GM18951 (cell line): Measurements from ENCODE around the gene COX10.

ENCODE experiments used
- POLR2A ChIP-seq: IDR thresholded peaks from 4 replicates; pipeline ENCODE4 v1.6.1; 2011; ENCODE audit warnings: mild to moderate bottlenecking; ENCODE audit not compliant: insufficient read length, insufficient read depth; ENCODE audit errors: extremely low read depth
- in situ Hi-C: fragments of 300-500 bp; cut with MboI; formaldehyde crosslinking; loops from one replicate; pipeline ENCODE4 v1.12.0; 2022; ENCODE audit warnings: low sequenced_read_pairs, mixed read lengths, inconsistent platforms; ENCODE audit not compliant: unreplicated experiment

COX10 gene

DNA sequence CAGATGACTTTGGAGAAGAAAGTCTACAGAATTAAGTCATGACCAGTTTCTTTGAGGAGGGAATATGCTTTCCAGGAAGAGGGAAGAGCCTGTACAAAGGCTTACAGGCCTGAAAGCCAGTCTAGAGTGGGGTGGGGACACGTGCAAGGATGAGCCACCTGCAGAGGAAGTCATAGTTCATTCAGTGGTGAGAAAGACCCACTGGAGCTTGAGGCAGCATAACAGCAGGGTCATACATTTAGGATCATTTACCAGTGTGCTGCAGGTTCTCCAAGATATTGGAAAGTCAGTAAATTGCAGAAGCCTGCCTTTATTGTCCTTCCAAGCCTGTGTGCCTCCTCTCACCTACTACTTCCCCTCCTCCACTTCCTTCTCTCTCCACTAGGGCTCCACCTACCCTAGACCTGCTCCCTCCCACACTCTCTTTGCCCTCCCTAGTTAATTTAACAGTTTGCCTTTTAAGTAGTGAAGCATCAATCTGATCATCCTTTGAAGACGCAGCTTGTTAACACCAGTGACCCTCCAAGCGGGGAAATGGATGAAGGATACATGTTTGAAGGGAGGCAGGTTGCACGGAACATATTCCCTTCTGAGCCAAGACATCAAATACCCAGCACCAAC, 127.2 kb downstream of the COX10 start:
- in situ Hi-C loops, result no loop called here
- TF ChIP-seq POLR2A, result no peak

DNA sequence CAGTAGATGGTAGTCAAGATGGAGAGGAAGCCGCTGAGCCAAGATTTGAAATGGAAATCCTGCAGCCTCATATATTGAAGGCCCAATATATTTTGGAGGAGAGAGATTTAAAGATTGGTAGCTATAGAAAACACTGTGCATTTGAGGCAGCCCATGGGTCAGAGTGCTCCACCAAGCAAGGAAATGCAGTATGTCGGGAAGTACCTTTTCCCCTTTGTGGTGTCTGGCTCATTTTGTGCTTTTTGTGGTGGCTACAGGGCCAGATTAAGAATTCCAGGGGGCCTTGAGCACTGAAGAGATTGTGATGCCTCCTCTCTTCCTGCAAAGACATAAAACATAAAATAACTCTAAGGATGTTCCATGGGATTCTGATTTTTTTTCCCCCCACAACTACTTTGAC, 127.8 kb downstream of the COX10 start:
- in situ Hi-C loops, result no loop called here
- no peak for TF ChIP-seq POLR2A

DNA sequence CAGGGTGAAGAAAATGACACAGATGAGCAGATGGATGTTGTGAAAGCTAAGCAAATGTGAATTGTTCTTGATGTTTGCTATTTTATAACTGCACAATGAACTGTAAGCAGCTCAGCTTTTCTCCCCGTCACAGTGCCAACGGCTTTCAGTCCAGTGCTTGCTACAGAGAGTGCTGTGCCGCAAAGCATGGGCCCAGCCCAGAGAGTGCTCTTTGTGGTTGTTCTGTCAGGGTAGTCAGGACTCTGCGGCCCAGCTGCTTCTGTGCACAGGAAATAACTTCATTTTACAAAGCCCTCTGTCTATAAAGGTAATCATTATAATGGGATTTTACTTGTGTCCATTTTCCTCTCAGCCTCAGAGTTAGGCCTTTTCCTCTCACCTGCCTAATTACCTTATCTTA, 128.3 kb downstream of the COX10 start:
- no peak for TF ChIP-seq POLR2A
- in situ Hi-C loops, result no loop called here

DNA sequence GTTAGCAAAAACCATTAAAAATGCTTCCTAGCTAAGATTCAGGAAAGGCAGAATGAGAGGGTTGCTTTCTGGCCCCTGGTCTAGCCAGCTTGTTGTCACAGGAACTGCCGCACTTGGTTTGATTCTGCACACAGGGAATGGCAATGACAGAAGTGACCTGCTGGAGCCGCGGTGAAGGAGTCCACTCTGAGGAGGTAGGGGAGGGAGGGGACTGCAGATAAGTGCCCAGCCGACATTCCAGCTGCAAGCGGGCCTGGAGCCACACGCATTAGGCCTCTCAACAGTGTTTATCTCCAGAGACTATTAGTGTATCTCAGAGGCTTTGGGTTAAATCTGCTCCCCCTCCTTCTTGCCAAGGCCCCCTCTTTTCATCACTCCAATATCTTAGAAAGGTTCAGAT, 128.7 kb downstream of the COX10 start:
- TF ChIP-seq POLR2A, result no peak
- in situ Hi-C loops, result no loop called here

DNA sequence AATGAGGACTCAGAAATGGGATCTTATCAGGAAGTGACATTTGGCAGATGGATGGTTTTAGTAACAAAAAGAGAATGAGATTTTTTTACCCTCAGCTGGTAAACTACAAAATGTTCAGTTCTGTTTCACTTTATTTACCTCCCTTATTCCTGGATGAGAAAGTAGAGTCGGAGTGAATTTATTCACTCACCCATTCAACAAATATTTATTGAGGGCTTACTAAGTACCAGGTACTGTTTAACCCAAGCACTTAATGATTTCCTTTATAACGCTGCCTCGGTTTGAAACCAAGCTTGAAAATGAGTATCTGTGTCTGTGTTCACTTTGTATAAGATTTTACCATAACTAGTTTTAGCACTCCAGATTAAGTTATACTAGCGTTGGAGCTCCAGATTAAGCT, 129.3 kb downstream of the COX10 start:
- in situ Hi-C loops, result no loop called here
- no peak for TF ChIP-seq POLR2A

DNA sequence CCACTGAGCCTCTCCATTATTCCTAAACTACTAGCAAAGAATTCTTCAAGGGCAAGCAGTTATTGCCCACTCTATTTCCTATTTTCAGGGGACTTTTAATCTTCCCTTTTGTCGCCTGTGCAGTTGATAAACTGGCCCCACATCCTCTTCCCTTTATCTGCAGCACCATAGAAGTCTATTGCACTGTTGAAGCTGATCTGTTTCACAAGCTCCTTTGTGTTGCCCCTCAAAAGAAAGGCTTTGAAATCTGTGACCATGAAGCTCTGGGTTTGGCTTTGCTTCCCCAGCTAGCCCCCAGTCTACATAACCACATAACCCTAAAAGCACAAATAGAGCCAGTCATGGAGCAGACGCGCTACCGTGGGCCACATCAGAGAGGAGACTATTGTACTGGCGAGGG, 130.3 kb downstream of the COX10 start:
- no peak for TF ChIP-seq POLR2A
- in situ Hi-C loops, result no loop called here

DNA sequence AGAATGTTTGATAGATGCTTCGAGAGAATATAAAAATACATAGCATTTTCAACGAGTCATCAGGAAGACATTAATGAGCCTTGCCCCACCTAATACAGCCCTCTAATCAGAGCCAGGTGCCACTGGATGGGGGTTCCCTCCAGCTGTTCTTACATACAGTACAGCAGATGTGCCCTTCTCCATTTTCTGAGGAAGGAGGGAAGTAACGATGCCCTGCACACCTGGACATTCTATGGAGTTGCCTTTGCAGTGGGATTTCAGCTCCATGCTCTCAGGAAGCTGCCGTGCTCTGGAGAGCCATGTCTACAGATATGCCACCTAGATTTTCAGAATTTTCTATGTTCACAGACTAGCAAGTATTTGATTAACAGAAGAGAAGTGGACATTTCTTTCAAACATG, 131.1 kb downstream of the COX10 start:
- TF ChIP-seq POLR2A, result no peak
- in situ Hi-C loops, result no loop called here

DNA sequence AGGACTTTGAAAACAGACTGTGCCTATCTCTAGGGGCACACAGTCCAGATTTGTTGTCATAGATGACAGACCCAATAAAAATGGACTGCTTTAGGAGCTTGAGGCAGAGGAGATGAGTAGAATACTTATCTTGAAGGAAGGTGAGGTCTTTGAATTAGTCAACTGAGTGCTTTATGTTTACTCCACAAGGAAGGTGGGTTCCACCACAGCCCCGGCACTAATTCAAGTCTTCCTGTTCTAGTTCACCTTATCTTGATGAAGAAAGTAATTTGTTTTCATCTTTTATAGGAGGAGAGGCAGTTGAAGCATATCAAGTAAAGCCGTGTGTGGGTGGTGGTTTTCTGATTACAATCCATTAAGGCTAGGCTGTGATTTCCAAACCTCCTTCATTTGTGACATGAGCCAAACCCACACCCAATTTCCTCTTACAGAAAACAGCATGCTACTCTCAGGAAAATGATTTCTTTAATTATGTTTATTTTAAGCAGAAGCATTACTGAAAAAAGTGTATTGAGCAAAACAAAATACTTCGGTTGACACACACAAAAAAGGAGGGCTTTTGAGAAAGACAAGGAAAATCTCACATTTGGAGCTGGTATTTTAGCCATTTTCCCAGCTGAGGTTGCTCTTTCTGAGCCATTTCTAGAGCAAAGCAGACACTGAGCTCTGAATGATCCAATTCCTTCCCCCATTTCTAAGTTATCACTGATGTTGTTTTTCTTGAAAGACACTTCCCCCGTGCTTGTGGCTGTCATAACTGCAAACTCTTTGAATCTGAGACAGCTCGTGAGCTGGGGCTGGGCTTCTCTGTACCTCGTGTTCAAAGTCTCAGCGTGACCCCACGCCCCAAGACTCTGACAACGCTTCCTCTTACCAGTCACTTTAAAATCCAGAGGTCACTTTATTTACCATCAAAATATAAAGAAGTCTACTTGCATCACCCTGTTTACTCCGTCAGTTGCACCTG, 132.0 kb downstream of the COX10 start:
- no peak for TF ChIP-seq POLR2A
- in situ Hi-C loops, result no loop called here

DNA sequence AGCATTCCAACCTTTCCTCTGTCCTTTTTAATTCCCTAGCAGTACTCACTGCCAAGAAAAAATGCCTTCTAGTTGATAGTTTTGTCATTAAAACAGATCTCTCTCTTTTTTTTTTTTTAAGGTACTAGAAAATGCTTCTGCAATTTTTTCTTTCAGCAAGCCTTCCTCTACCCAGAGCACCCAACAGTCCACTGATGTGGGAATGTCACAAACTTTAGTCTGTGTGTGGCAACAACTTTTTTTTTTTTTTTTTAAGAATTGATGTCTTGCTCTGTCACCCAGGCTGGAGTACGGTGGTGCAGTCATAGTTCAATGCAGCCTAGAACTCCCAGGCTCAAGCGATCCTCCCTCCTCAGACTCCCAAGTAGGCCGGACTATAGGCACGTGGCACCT, 132.7 kb downstream of the COX10 start:
- TF ChIP-seq POLR2A, result no peak
- in situ Hi-C loops, result no loop called here

DNA sequence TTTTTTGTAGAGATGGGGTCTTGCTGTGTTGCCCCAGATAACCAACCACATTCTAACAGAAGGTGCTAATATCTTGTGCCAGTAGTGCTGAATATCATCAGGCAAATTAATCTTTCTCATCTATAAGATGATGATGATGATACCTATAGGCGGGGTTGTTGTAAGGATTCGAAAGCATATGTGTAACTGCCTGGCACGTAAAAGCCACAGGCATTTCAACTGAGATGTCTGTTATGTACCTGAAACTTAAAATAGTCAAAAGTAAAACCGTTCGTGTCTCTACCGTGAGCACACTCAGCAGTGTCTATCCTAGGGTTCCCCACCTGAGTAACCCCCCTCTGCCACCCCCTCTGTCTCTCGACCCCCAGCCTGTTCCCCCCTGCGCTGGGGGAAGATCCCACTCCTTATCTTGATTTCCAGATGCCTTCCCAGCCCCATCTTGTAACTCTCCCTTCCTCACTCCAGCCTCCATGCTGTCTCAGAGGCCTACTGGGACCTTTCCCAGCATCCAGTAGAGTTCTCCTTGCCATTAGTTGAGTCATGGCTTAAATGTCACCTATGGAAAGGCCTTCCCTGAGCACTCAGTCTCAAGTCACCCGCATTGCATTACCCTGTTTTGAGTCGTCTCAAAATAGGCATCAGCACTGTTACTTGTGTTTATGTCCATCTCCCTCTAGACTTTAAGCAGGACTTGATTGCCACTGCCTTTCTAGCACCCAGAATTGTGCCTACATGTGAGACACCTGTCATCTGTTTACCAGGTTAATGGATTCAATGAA, 133.3 kb downstream of the COX10 start:
- no peak for TF ChIP-seq POLR2A
- in situ Hi-C loops, result no loop called here

DNA sequence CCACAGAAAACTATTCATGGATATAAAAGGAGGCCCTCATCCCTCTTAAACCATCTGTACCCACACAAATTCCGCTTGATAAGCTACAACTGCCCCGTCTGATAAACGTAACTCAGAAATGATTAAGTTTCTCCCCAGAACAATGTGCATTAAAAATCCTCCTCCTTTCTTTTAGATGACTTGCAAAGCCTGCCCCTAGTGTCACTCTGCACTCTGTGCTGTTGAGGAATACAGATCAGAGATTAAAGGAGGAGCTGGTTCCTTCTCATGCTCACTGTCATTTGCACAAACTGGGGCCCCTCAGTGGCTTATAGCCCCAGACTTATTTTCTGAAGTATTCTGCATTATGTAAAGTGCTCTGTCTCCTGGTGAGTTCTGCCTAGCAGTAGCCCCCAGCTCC, 134.1 kb downstream of the COX10 start:
- in situ Hi-C loops, result no loop called here
- no peak for TF ChIP-seq POLR2A

DNA sequence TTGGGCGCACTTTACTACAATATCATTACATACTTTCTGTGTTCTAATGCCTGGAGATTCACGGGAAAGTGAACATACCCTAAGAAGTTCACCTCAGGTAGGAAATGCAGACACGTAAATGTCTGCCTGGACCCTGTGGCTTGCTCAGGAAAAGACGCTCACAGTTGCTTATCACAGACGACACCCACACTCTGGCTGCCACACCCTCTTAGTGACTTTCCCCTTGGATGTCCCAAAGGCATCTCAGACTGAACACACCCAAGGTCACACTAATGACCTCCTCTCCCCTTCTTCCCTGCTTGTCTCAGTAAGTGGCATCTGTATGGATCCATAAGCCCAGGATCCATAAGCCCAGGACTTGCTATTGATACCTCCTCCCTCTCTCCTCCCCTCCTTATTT, 134.8 kb downstream of the COX10 start:
- TF ChIP-seq POLR2A, result no peak
- in situ Hi-C loops, result no loop called here

DNA sequence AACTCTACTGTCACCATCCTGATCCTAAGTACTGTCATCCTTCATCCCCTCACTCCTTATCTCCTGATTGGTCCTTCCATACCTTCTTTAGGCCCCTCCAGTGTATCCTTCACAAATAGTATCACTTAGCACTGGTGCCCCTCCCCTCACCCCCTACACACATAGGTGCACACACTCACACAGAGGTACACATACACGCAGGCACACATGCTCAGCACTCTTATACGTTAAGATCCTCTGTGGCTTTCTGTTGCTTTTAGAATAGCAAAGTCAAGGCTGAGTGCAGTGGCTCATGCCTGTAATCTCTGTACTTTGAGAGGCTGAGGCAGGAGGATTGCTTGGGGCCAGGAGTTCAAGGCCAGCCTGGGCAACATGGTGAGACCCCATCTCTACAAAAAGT, 135.2 kb downstream of the COX10 start:
- TF ChIP-seq POLR2A, result no peak
- in situ Hi-C loops, result no loop called here
